GDM1 (cell line): ENCODE data around the gene FGF1.

Experiments used
- DNase-seq: peaks from one replicate; lab custom pipeline; 2025; lab: John Stamatoyannopoulos, UW

Gene FGF1

GRCh38 chr5:142610176-142611001 lies 75.5 kb downstream of the FGF1 start:
- DNase-seq: no peak

- no peak for DNase-seq
These were observed 76.7 kb downstream of the FGF1 start for GRCh38 chr5:142609142-142609541.

GRCh38 chr5:142608081-142608480 lies 77.8 kb downstream of the FGF1 start:
- DNase-seq: no peak

- no peak for DNase-seq
These were observed 80.3 kb downstream of the FGF1 start for GRCh38 chr5:142605611-142606010.

- DNase-seq: no peak
These were observed 83.1 kb downstream of the FGF1 start for GRCh38 chr5:142602720-142603245.

- DNase-seq: no peak
These were observed 84.5 kb downstream of the FGF1 start for GRCh38 chr5:142601432-142601831.

GRCh38 chr5:142600611-142601358 lies 85.1 kb downstream of the FGF1 start:
- DNase-seq: no peak

GRCh38 chr5:142600092-142600491 lies 85.8 kb downstream of the FGF1 start:
- DNase-seq: no peak

GRCh38 chr5:142598338-142598700 lies 87.6 kb downstream of the FGF1 start:
- DNase-seq: no peak

- DNase-seq: no peak
These were observed 88.1 kb downstream of the FGF1 start for GRCh38 chr5:142597546-142598337.

GRCh38 chr5:142597025-142597424 lies 88.9 kb downstream of the FGF1 start:
- DNase-seq: no peak

GRCh38 chr5:142592365-142592764 lies 93.5 kb downstream of the FGF1 start:
- no peak for DNase-seq

- no peak for DNase-seq
These were observed 95.2 kb downstream of the FGF1 start for GRCh38 chr5:142590451-142591231.

- DNase-seq: no peak
These were observed 96.2 kb downstream of the FGF1 start for GRCh38 chr5:142589720-142590119.

- no peak for DNase-seq
These were observed 98.4 kb downstream of the FGF1 start for GRCh38 chr5:142587354-142587965.

GRCh38 chr5:142586552-142586951 lies 99.3 kb downstream of the FGF1 start:
- no peak for DNase-seq

- no peak for DNase-seq
These were observed 100.4 kb downstream of the FGF1 start for GRCh38 chr5:142585451-142585850.

- no peak for DNase-seq
These were observed 101.0 kb downstream of the FGF1 start for GRCh38 chr5:142584891-142585290.

GRCh38 chr5:142578161-142578830 lies 107.6 kb downstream of the FGF1 start:
- DNase-seq: no peak

- no peak for DNase-seq
These were observed 109.1 kb downstream of the FGF1 start for GRCh38 chr5:142576804-142577203.

GRCh38 chr5:142576303-142576702 lies 109.6 kb downstream of the FGF1 start:
- no peak for DNase-seq
